Natural killer cell (primary cell): ENCODE data around the gene NR5A1. TPM values are rescaled to one million over a fixed set of nuclear protein-coding genes. Genes with fewer than 3 reads are reported as not detected.

ENCODE experiments used
- ATAC-seq, 3 donors: fragments of 150-1000 bp in 2 of 3; fragments of 200-7000 bp in 1 of 3; cut with Tn5 transposase; 1 replicate in 1 of 3; 2 replicates in 2 of 3; pipeline ENCODE4 v1.10.0; 2021; ENCODE audit warnings: mild to moderate bottlenecking in 2 of 3, moderate library complexity in 2 of 3
- DNase-seq, 2 donors: peaks; one replicate each; pipeline versions ENCODE4 v3.0.0 to v3.0.0-alpha.2; 2013 to 2021; ENCODE audit warnings: mixed read lengths in 1 of 2
- H3K27ac ChIP-seq: one replicate; pipeline ENCODE4 v1.5.1; 2013; ENCODE audit warnings: mild to moderate bottlenecking, low read length
- H3K27me3 ChIP-seq: one replicate; pipeline ENCODE4 v1.6.1; 2013; ENCODE audit warnings: low read length; ENCODE audit not compliant: control insufficient read depth, insufficient read depth
- H3K36me3 ChIP-seq: one replicate; pipeline ENCODE4 v1.6.1; 2013; ENCODE audit warnings: low read length; ENCODE audit not compliant: control insufficient read depth, insufficient read depth
- H3K4me1 ChIP-seq: one replicate; pipeline ENCODE4 v1.6.1; 2013; ENCODE audit warnings: low read length; ENCODE audit not compliant: control insufficient read depth, insufficient read depth
- H3K4me3 ChIP-seq: one replicate; pipeline ENCODE4 v1.5.1; 2013; ENCODE audit warnings: low read length
- H3K9me3 ChIP-seq: one replicate; pipeline ENCODE4 v1.6.1; 2013; ENCODE audit warnings: low read length; ENCODE audit not compliant: control insufficient read depth, insufficient read depth
- H3K27ac Mint-ChIP-seq, 2 donors: one replicate each; pipeline ENCODE4 v1.8.0; 2022; ENCODE audit warnings: mild to moderate bottlenecking in 2 of 2, mixed read lengths in 2 of 2, moderate library complexity in 1 of 2
- H3K27me3 Mint-ChIP-seq, 2 donors: one replicate each; pipeline ENCODE4 v1.8.0; 2022; ENCODE audit warnings: low read depth in 2 of 2, mixed read lengths in 2 of 2
- H3K36me3 Mint-ChIP-seq: one replicate; pipeline ENCODE4 v1.8.0; 2022; ENCODE audit warnings: mixed read lengths
- H3K4me1 Mint-ChIP-seq, 2 donors: one replicate each; pipeline ENCODE4 v1.8.0; 2022; ENCODE audit warnings: mixed read lengths in 2 of 2
- H3K4me3 Mint-ChIP-seq: one replicate; pipeline ENCODE4 v1.8.0; 2022; ENCODE audit warnings: mild to moderate bottlenecking, moderate library complexity, mixed read lengths
- H3K9me3 Mint-ChIP-seq, 2 donors: one replicate each; pipeline ENCODE4 v1.8.0; 2022; ENCODE audit warnings: mixed read lengths in 2 of 2
- CTCF ChIP-seq: fragments of 200-600 bp; IDR thresholded peaks from one replicate; pipeline ENCODE4 v1.8.0; 2022; ENCODE audit warnings: antibody characterized with exemption
- WGBS: methylation state at CpG from one replicate; pipeline ENCODE4 v1.1.7; 2013; ENCODE audit warnings: missing lambda C conversion rate; ENCODE audit not compliant: insufficient coverage; 5-methylcytosine and 5-hydroxymethylcytosine counted together
- intact Hi-C: fragments of 100-400 bp; cut with micrococcal nuclease; formaldehyde crosslinking; loops from one replicate; pipeline ENCODE4 v1.14.2; 2022
- total RNA-seq, 4 donors: library from RNA; stranded (reverse); fragments of 120-200 nt in 1 of 4; gene quantifications; one replicate each; pipeline versions ENCODE4 v1.2.3 to v1.2.4, GENCODE V29; 2013 to 2022

Gene NR5A1
- total RNA-seq, 3 donors from 2014 or later (not counting 1 experiment from before 2014, with no cell fraction given), result not detected

- Histone ChIP-seq H3K27me3 (peaks cover 8% of the 10 kb centered on the region), H3K4me3 (no peak overlapping the region), H3K4me1 (peaks cover 5% of the 10 kb centered on the region), H3K9me3 (no peaks in the 10 kb centered on the region), H3K27ac (no peak overlapping the region), H3K36me3 (no peaks in the 10 kb centered on the region)
- peaks cover 0 to 6% of the 10 kb centered on the region in 2 donors for H3K4me1 Mint-ChIP-seq
- H3K9me3 Mint-ChIP-seq, result no peaks in the 10 kb centered on the region
- H3K36me3 Mint-ChIP-seq, result no peaks in the 10 kb centered on the region
- TF ChIP-seq CTCF, result no peak
- H3K27ac Mint-ChIP-seq, result no peak overlapping the region
- no peak overlapping the region for H3K4me3 Mint-ChIP-seq
- H3K27me3 Mint-ChIP-seq, result peaks cover 7 to 14% of the 10 kb centered on the region in 2 donors
- intact Hi-C loops, result no loop called here
- no peak for DNase-seq
- WGBS, result 23% methylated on average over 47 of the region's 53 CpGs
- no peak for ATAC-seq
Measured at GRCh38 chr9:124477648-124478285, 29.4 kb downstream of the NR5A1 start.

- ATAC-seq (no peak), DNase-seq (no peak)
- H3K27me3 ChIP-seq, result peaks cover 8% of the 10 kb centered on the region
- H3K4me3 ChIP-seq, result no peak overlapping the region
- Mint-ChIP-seq H3K27ac (no peak overlapping the region), H3K4me1 (peaks cover 0 to 6% of the 10 kb centered on the region in 2 donors), H3K27me3 (peaks cover 7 to 15% of the 10 kb centered on the region in 2 donors), H3K36me3 (no peaks in the 10 kb centered on the region), H3K9me3 (no peaks in the 10 kb centered on the region), H3K4me3 (no peak overlapping the region)
- intact Hi-C loops, result no loop called here
- 43% methylated on average over 19 of the region's 19 CpGs for WGBS
- TF ChIP-seq CTCF, result no peak
- H3K27ac ChIP-seq, result no peak overlapping the region
- H3K9me3 ChIP-seq, result no peaks in the 10 kb centered on the region
- H3K36me3 ChIP-seq, result no peaks in the 10 kb centered on the region
- peaks cover 5% of the 10 kb centered on the region for H3K4me1 ChIP-seq
Measured at GRCh38 chr9:124477211-124477647, 30.0 kb downstream of the NR5A1 start.

GRCh38 chr9:124475868-124476690 is 31.1 kb downstream of the NR5A1 start:
- no peak overlapping the region for H3K27ac ChIP-seq
- Mint-ChIP-seq H3K9me3 (no peaks in the 10 kb centered on the region), H3K4me3 (no peak overlapping the region), H3K36me3 (no peaks in the 10 kb centered on the region), H3K27me3 (peaks cover 7 to 18% of the 10 kb centered on the region in 2 donors), H3K27ac (no peak overlapping the region), H3K4me1 (peaks cover 0 to 6% of the 10 kb centered on the region in 2 donors)
- H3K4me3 ChIP-seq, result no peak overlapping the region
- H3K27me3 ChIP-seq, result peaks cover 8% of the 10 kb centered on the region
- H3K9me3 ChIP-seq, result no peaks in the 10 kb centered on the region
- TF ChIP-seq CTCF, result no peak
- intact Hi-C loops, result no loop called here
- no peaks in the 10 kb centered on the region for H3K36me3 ChIP-seq
- ATAC-seq, result no peak
- WGBS, result 72% methylated on average over 13 of the region's 14 CpGs
- H3K4me1 ChIP-seq, result peaks cover 5% of the 10 kb centered on the region
- no peak for DNase-seq
